Measurements from ENCODE around the gene ASPHD1. TPM values are rescaled to one million over a fixed set of nuclear protein-coding genes. Genes with fewer than 3 reads are reported as not detected.

Gene ASPHD1
- not detected for total RNA-seq (2013)
- polyA plus RNA-seq (not detected), polyA minus RNA-seq (not detected in 2 replicates), total RNA-seq (0 to 0.45 (median 0.06) reads per million in 11 experiments)

GRCh38 chr16:29900102-29900887, at the start of gene ASPHD1:
Gene ASPHD1, plus strand, starts transcription at chr16:29900488. Its CDS starts 484 bp downstream, at chr16:29900972.
- Mint-ChIP-seq H3K27ac (peak within 1 kb of the TSS in 2 of 7 donors; percentile 1 to 53), H3K9me3 (peaks cover 0 to 7% (median 2%) of the 10 kb centered on the region in 7 donors), H3K36me3 (no peaks in the 10 kb centered on the region), H3K4me3 (peak within 1 kb of the TSS; percentile 82 to 92), H3K4me1 (peaks cover 12% of the 10 kb centered on the region), H3K27me3 (ENCODE audit: low read depth in 3 of 3) (peaks cover 22 to 53% (median 36%) of the 10 kb centered on the region in 3 donors)
- Histone ChIP-seq H3K9me3 (replicated peaks in 1 of 2; ENCODE audit: control insufficient read depth in 1 of 2, insufficient read depth in 1 of 2, low read length in 2 of 2) (peaks cover 0 to 4% of the 10 kb centered on the region in 2 donors), H3K4me3 (replicated peaks in 1 of 3; ENCODE audit: low read depth in 2 of 3, low read length in 3 of 3) (peak within 1 kb of the TSS; percentile 49 to 78 (median 53)), H3K27ac (ENCODE audit: low read depth in 1 of 2, low read length in 2 of 2) (no peak within 1 kb of the TSS), H2AFZ (ENCODE audit: insufficient read depth, low read depth, low read length, poor library complexity, severe bottlenecking) (peak within 1 kb of the TSS; percentile 82), H3K9ac (ENCODE audit: insufficient read depth, low read length, poor library complexity, severe bottlenecking) (no peak within 1 kb of the TSS), H3K4me1 (ENCODE audit: control insufficient read depth in 1 of 2, insufficient read depth in 2 of 2, low read length in 2 of 2) (peaks cover 8 to 16% of the 10 kb centered on the region in 2 donors), H3K79me2 (ENCODE audit: insufficient read depth, low read length) (no peaks in the 10 kb centered on the region), H3K27me3 (ENCODE audit: control insufficient read depth in 2 of 2, insufficient read depth in 2 of 2, low read length in 2 of 2) (peaks cover 12 to 38% of the 10 kb centered on the region in 2 donors), H3K4me2 (replicated peaks; ENCODE audit: extremely low read depth, low read length, poor library complexity, severe bottlenecking) (peak within 1 kb of the TSS; percentile 98), H3K36me3 (replicated peaks in 1 of 2; ENCODE audit: control insufficient read depth in 1 of 2, insufficient read depth in 2 of 2, low read length in 2 of 2) (no peaks in the 10 kb centered on the region), H4K20me1 (ENCODE audit: insufficient read depth, low read length) (peaks cover 3% of the 10 kb centered on the region)
- intact Hi-C loops (cut with micrococcal nuclease) = no loop called here
- WGBS (ENCODE audit: insufficient coverage) = under 1% methylated on average over 41 of the region's 67 CpGs
- TF ChIP-seq CTCF (IDR thresholded peaks at IDR 0.05) = no peak
- DNase-seq = peak; percentile 38 to 56 (median 54)

GRCh38 chr16:29850998-29851397, 49.3 kb upstream of the ASPHD1 start:
- H3K4me3 Mint-ChIP-seq = no peak overlapping the region
- no peak overlapping the region for H3K9ac ChIP-seq (ENCODE audit: insufficient read depth, low read length, poor library complexity, severe bottlenecking)
- no peak overlapping the region for H3K4me2 ChIP-seq (replicated peaks; ENCODE audit: extremely low read depth, low read length, poor library complexity, severe bottlenecking)
- no peaks in the 10 kb centered on the region for H3K9me3 ChIP-seq (replicated peaks in 1 of 2; ENCODE audit: control insufficient read depth in 1 of 2, insufficient read depth in 1 of 2, low read length in 2 of 2)
- H3K4me1 Mint-ChIP-seq = no peaks in the 10 kb centered on the region
- no peaks in the 10 kb centered on the region for H3K79me2 ChIP-seq (ENCODE audit: insufficient read depth, low read length)
- no peaks in the 10 kb centered on the region for H3K4me1 ChIP-seq (ENCODE audit: control insufficient read depth in 1 of 2, insufficient read depth in 2 of 2, low read length in 2 of 2)
- peaks cover 0 to 2% (median 0%) of the 10 kb centered on the region in 7 donors for H3K9me3 Mint-ChIP-seq
- no peak for DNase-seq
- H3K4me3 ChIP-seq (replicated peaks in 1 of 3; ENCODE audit: low read depth in 2 of 3, low read length in 3 of 3) = no peak overlapping the region
- peaks cover 23% of the 10 kb centered on the region for H4K20me1 ChIP-seq (ENCODE audit: insufficient read depth, low read length)
- H3K27ac ChIP-seq (ENCODE audit: low read depth in 1 of 2, low read length in 2 of 2) = no peak overlapping the region
- peaks cover 0 to 2% (median 2%) of the 10 kb centered on the region in 3 donors for H3K27me3 Mint-ChIP-seq (ENCODE audit: low read depth in 3 of 3)
- no peak overlapping the region for H2AFZ ChIP-seq (ENCODE audit: insufficient read depth, low read depth, low read length, poor library complexity, severe bottlenecking)
- WGBS (ENCODE audit: insufficient coverage) = no CpG with 5 or more reads among the region's 3 CpGs
- no peaks in the 10 kb centered on the region for H3K27me3 ChIP-seq (ENCODE audit: control insufficient read depth in 2 of 2, insufficient read depth in 2 of 2, low read length in 2 of 2)
- TF ChIP-seq CTCF (IDR thresholded peaks at IDR 0.05) = no peak
- intact Hi-C loops (cut with micrococcal nuclease) = no loop called here
- peak overlapping the region in 1 of 7 donors; percentile 23 for H3K27ac Mint-ChIP-seq
- peaks cover 26 to 43% of the 10 kb centered on the region in 2 donors for H3K36me3 Mint-ChIP-seq
- peaks cover 19 to 31% of the 10 kb centered on the region in 2 donors for H3K36me3 ChIP-seq (replicated peaks in 1 of 2; ENCODE audit: control insufficient read depth in 1 of 2, insufficient read depth in 2 of 2, low read length in 2 of 2)

Measured in CD14-positive monocyte (primary cell).